Astrocyte of the spinal cord (primary cell): ENCODE results near the gene B4GALNT3.

ENCODE experiments used
- DNase-seq: peaks from one replicate; pipeline ENCODE4 v3.0.0; 2011; ENCODE audit warnings: low read depth, low spot score
- H3K4me3 ChIP-seq: 2 replicates; pipeline ENCODE4 v1.5.1; 2011; ENCODE audit warnings: low read depth, mild to moderate bottlenecking, low read length, moderate library complexity
- CTCF ChIP-seq: IDR thresholded peaks from 2 replicates; pipeline ENCODE4 v1.5.1; 2012; ENCODE audit warnings: low read depth, mild to moderate bottlenecking, low read length, inconsistent platforms
- in situ Hi-C: cut with HindIII; loops from 2 replicates; pipeline ENCODE4 v1.10.0; 2017; ENCODE audit warnings: low sequenced_read_pairs

The B4GALNT3 gene

GRCh38 chr12:449203-449602 lies 10.5 kb upstream of the B4GALNT3 start:
- H3K4me3 ChIP-seq = no peak overlapping the region
- in situ Hi-C loops = no loop called here
- DNase-seq = no peak
- TF ChIP-seq CTCF = no peak

GRCh38 chr12:450438-450837 lies 9.3 kb upstream of the B4GALNT3 start:
- H3K4me3 ChIP-seq = no peak overlapping the region
- TF ChIP-seq CTCF = no peak
- in situ Hi-C loops = no loop called here
- no peak for DNase-seq

GRCh38 chr12:452667-453210 lies 7.0 kb upstream of the B4GALNT3 start:
- H3K4me3 ChIP-seq = no peak overlapping the region
- no peak for DNase-seq
- peak; percentile 33 for TF ChIP-seq CTCF
- in situ Hi-C loops = no loop called here

GRCh38 chr12:454833-455232 lies 4.9 kb upstream of the B4GALNT3 start:
- no peak overlapping the region for H3K4me3 ChIP-seq
- in situ Hi-C loops = no loop called here
- no peak for DNase-seq
- no peak for TF ChIP-seq CTCF

GRCh38 chr12:455821-456220 lies 3.9 kb upstream of the B4GALNT3 start:
- in situ Hi-C loops = no loop called here
- DNase-seq = no peak
- no peak for TF ChIP-seq CTCF
- H3K4me3 ChIP-seq = no peak overlapping the region

- in situ Hi-C loops = no loop called here
- TF ChIP-seq CTCF = no peak
Observed at GRCh38 chr12:457676-458075, 2.1 kb upstream of the B4GALNT3 start.

GRCh38 chr12:459050-459429 lies 699 bp upstream of the B4GALNT3 start:
- H3K4me3 ChIP-seq = no peak overlapping the region
- TF ChIP-seq CTCF = no peak
- no peak for DNase-seq
- in situ Hi-C loops = no loop called here

More at GRCh38 chr12:457676-458075, 2.1 kb upstream of the B4GALNT3 start:
- H3K4me3 ChIP-seq = no peak overlapping the region
- DNase-seq = no peak
